Fibroblast of pulmonary artery (primary cell): Measurements from ENCODE around the gene GALNT13.

Experiments
- DNase-seq: peaks from one replicate; pipeline ENCODE4 v3.0.0-alpha.2; 2010; ENCODE audit warnings: low read depth
- H3K4me3 ChIP-seq: replicated peaks from 2 replicates; pipeline ENCODE4 v1.5.1; 2011; ENCODE audit warnings: low read depth, mild to moderate bottlenecking, control low read depth, low read length, moderate library complexity
- CTCF ChIP-seq: IDR thresholded peaks from 2 replicates; pipeline ENCODE4 v1.5.1; 2011; ENCODE audit warnings: mild to moderate bottlenecking, control low read depth, low read length, inconsistent platforms; ENCODE audit errors: missing control alignments

The GALNT13 gene

GRCh38 chr2:154259030-154259429, 387.3 kb downstream of the GALNT13 start:
- no peak for DNase-seq
- no peak for TF ChIP-seq CTCF
- no peak overlapping the region for H3K4me3 ChIP-seq

- DNase-seq, result no peak
- TF ChIP-seq CTCF, result no peak
- H3K4me3 ChIP-seq, result no peak overlapping the region
Observed at GRCh38 chr2:154261473-154262027, 389.8 kb downstream of the GALNT13 start.

- no peak overlapping the region for H3K4me3 ChIP-seq
- DNase-seq, result no peak
- no peak for TF ChIP-seq CTCF
Observed at GRCh38 chr2:154263206-154263605, 391.5 kb downstream of the GALNT13 start.

GRCh38 chr2:154264024-154264423, 392.3 kb downstream of the GALNT13 start:
- no peak overlapping the region for H3K4me3 ChIP-seq
- TF ChIP-seq CTCF, result no peak
- no peak for DNase-seq

- TF ChIP-seq CTCF, result no peak
- DNase-seq, result no peak
Observed at GRCh38 chr2:154267983-154268382, 396.3 kb downstream of the GALNT13 start.

GRCh38 chr2:154280543-154280942, 408.8 kb downstream of the GALNT13 start:
- no peak for DNase-seq
- TF ChIP-seq CTCF, result no peak
- H3K4me3 ChIP-seq, result no peak overlapping the region

More at GRCh38 chr2:154267983-154268382, 396.3 kb downstream of the GALNT13 start:
- no peak overlapping the region for H3K4me3 ChIP-seq

GRCh38 chr2:154289870-154290269, 418.1 kb downstream of the GALNT13 start:
- TF ChIP-seq CTCF, result no peak

More at GRCh38 chr2:154289870-154290269, 418.1 kb downstream of the GALNT13 start:
- DNase-seq, result no peak
- H3K4me3 ChIP-seq, result no peak overlapping the region
